HG03521 (cell line): Measurements from ENCODE around the gene OTUB2.
A peak's percentile ranks its signal among the peaks of the same experiment; 100 is the strongest.

ENCODE experiments used
- ATAC-seq: cut with Tn5 transposase; IDR thresholded peaks from one replicate; pipeline ENCODE4 v1.9.1; 2021; ENCODE audit warnings: mild to moderate bottlenecking, moderate library complexity; ENCODE audit not compliant: unreplicated experiment

Gene OTUB2

DNA sequence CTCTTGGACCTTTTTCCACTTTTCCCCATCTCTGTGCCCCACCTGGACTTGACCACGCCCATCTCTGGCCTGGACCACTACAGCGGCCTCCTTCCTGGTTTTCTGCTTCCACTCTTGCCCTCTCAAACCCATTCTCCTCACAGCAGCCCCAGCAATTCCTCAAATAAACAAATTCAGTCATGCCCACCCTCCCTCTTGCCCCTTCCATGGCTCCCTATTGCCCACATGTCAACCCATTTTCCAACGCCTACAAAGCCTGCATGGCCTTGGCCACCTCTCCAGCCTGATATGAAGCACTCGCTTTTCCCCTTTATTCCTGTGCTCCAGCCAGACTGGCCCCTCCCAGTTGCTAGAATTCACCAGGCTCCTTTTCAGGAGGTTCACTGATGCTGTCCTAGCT, 5.9 kb upstream of the OTUB2 start:
- ATAC-seq = no peak

DNA sequence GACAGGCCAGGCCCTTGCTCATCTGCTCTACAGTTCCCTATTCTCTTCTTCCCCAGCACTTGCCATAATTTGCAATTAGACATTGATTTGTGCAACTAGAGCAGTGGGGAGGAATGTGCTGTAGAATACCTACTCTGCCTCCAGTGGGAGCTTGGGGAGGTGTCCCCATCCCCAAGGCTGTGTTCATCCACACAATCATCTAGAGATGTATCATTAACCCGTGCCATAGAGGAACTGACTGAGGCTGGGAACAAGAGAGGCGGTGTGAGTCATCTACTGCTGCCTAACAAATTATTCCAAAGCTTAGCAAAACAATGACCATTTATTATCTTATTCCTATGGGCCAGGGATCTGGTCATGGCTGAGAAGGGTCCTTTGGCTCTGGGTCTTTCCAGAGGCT, 5.1 kb upstream of the OTUB2 start:
- no peak for ATAC-seq

DNA sequence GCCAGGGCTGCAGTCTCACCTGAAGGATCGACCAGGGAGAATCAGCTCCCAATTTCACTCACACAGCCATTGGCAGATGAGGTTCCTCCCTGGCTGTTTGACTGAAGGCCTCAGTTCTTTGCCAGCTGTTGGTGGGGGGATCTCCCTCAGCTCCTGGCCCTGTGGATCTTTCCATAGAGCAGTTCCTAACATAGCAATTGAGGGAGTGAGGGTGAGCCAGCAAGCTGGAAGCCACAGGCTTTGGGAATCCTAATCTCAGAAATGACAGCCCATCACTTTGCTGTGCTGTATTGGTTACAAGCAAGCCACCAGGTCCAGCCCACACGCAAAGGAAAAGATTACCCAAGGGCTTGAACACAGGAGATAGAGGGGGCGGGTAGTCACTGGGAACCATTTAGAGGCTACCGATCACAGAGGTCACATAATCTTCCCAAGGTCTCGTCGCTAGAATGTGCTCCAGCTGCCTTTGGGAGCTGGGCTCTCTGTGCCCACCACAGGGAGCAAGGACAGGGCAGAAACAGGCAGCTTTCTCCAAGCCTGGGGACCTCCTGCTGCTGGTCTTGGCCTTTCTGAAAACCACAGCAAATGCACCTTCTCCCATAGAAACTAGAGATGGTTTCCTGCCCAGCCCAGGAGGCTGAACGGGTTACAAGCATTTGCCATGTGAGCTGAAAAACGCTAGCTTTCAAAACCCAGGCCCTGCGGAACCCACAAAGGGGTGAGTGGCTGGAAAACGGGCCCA, 4.6 kb upstream of the OTUB2 start:
- no peak for ATAC-seq

DNA sequence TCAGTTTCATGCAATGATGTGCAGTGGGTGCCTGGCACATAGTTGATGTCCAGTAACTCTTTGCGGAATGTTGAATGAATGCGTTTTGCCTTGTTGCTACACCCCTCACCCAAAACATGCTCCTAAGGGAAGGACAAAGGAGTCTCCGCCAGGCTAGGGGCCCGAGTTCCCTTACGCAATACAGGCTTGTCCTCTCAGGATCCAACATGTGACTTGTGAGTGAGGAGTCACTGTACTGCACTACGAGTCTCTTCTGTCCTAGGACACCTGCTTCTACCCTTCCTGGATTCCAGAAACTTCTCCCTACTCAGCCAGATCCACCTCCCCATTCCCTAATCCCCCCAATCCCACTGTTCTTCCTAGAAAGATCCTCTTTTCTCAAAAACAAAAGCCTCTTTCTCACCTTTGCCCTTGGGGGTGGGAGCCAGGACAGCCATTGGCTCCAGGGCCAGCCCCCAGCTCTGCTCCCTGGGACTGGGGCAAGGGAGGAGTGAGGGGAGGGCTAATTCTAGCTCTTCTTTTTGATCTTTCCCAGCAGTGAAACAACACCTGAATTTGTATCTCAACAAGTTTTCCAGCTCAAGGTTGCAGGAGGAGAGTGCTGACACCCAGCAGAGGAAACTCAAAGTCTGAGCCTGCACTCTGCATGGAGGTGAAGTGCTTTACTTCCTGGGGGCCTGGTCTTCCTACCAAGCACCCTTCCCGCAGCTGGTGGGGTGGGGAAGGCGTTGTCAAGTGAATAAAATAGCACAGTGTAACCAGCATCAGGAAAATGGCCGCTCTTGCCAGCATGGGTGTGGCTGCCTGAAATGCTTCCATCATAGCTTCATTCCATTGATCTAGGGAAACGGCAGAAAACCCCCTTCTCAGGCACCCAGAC, 3.4 kb upstream of the OTUB2 start:
- ATAC-seq = no peak

DNA sequence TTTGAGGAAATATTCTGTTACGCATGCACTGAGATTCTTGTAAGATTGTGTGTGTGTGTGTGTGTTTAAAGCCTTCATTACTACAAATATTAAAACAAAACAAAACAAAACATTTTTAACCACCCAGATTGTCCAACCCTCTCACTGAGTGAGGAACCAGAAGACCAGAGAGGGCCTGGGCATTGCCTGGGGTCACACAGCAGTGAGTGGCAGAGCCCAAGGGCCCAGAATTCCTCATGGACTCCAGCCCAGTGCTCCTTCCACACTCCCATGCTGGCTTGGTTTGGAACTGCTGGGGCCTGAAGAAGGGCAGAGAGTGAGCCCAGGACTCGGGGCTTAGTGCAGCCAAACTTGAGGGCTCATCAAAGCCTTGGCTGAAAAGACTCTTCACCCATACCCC, 1.6 kb upstream of the OTUB2 start:
- ATAC-seq = no peak

DNA sequence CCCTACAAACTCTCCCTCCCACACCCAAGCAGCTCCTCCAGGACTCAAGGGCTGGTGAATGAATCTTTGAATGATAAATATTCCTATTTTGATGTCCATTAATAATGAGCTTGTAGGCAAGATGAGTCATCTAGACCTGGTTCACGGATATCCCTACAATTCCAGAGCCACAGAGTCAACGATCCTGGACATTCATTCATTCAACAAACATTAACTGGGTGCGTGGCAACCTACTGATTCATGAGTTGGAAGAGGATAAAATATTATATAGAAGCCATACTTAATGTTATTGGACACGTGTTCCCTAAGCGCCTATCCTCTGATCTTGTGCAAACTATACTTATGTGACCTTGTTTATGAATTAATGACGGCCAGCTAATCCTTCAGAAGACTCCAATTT, 420 bp upstream of the OTUB2 start:
- ATAC-seq = no peak

DNA sequence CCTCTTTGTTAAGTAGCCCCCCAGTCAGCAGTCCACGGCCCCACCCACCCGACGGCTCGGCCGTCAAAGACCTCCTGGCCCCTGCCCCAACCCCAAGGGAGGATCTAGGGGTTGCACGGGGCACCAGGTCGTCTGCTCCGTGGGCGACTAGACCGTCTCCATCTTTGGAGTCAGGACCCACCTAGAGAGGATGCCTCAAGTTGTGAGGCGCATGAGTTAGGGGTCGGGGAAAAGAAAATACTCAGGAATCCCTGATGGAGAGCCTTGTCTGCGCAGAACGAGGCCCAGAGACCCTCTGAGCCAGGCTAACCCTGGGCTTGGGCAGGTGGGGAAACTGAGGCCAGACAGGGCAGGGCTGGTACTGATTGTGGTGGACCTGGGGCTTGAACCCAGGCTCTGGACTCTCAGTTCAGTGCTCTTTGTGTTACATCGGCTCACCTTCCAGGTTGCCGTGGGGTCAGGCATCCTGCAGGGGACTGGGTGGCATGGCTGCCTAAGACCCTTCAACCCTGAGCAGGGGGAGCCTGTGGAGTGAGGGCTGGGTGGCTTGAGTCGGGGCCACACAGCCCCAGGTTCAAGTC, 839 bp downstream of the OTUB2 start:
- ATAC-seq = no peak

DNA sequence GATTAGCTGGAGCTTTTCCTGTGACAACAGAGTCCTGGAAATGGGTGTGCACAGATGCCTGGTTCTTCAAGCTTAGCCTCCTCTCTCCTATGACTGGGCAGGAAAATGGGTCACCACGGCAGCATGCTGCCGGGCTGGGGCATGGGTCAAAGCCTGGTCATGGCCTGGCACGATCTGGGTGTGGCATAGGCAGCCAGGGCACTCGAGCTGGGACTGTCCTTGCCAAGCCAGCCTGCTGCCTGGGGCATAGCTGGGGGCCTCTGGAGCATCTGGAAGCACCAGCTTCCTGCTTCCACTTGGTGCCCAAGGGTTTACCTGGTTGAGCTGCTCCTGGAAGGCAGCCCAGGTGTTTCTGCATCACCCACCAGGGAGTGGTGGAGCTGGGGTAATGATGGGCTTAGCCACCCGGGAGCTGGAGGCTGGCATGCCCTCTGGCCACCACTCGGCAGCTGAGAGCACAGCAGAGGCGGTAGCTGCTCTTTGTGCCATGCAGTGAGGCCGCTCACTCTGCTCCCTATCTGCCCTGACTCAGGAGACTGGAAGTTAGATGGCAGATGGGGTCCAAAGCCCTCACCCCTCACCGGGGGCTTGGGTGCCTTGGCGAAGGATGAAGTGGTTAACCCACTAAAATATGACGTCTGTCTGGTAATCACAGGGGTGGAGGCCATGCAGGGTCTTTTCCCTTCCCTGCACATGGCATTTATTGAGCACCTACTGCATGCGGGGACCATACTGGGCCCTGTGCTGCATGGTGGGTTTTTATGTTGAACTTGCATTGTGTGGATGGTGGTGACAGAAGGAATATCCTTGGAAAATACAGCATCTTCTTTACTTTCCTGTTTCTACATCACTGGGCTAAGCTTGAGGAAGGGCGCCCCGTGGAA, 1.7 kb downstream of the OTUB2 start:
- ATAC-seq = no peak

DNA sequence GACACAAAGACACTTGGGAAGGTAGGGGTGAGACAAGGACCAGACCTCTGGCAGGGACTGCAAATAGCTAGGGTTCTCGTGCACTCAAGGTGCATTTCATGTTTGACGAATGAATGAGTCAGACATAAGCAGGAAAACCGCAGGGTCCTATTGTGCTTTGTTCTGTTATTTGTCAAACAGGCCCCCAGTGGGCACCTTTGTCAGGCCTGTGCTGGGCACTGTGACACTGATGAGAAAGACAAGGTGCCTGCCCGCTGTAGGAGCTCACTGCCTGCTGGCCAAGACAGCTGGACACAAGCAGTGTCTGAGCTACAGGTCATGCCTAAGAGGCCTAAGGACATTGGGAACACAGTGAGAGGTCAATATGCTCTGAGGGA, 2.3 kb downstream of the OTUB2 start:
- ATAC-seq = no peak

DNA sequence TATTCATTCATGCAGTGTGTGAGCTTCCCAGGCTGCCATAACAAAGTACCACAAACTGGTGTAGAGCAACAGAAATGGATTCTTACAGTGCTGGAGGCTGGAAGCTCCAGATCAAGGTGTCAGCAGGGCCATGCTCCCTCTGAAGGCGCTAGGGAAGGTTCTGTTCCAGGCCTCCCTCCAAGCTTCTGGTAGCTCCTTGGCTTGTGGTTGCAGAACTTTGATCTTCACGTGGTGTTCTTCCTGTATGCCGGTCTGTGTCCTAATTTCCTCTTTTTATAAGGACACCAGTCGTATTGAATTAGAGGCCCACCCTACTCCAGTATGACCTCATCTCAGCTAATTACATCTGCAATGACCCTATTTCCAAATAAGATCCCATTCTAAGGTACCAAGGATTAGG, 3.1 kb downstream of the OTUB2 start:
- ATAC-seq = no peak

DNA sequence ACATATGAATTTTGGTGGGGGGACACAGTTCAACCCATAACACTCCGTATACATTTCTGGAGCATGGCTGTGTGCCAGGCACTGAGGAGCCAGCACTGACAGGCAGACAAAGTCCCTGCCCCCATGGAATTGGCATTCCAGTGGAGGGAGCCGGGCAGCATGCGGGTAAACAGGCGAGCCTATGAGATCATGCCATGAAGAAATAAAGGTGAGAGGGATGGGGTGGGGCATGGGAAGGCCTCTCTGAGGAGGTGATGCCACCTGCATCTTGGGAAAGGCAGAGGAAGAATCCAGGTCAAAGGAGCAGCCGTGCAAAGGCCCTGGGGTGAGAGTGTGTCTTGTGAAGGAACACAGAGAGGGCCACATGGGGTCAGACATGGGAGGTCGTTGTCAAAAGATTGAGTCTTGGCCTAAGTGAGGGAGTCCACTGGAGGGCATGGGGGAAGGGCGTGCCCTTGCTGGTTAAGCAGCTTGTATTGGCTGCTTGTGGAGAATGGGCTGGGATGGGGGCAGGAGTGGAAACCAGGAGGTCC, 3.6 kb downstream of the OTUB2 start:
- ATAC-seq = no peak

DNA sequence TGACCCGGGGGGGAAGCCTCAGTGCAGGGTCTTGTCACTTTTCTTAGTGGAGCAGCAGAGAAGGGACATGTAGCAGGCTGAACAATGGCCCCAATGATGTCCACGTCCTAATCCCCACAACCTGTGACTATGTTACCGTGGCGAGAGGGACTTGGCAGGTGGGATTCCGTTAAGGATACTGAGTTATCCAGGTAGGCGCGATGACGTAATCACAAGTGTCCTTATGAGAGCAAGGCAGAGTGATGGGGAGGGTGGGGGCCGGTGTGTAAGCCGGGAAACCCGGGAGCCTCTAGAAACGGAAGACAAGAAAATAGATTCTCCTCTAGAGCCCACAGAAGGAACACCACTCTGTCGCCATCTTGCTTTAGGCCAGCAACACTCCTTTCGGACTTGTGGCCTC, 4.4 kb downstream of the OTUB2 start:
- ATAC-seq = no peak

DNA sequence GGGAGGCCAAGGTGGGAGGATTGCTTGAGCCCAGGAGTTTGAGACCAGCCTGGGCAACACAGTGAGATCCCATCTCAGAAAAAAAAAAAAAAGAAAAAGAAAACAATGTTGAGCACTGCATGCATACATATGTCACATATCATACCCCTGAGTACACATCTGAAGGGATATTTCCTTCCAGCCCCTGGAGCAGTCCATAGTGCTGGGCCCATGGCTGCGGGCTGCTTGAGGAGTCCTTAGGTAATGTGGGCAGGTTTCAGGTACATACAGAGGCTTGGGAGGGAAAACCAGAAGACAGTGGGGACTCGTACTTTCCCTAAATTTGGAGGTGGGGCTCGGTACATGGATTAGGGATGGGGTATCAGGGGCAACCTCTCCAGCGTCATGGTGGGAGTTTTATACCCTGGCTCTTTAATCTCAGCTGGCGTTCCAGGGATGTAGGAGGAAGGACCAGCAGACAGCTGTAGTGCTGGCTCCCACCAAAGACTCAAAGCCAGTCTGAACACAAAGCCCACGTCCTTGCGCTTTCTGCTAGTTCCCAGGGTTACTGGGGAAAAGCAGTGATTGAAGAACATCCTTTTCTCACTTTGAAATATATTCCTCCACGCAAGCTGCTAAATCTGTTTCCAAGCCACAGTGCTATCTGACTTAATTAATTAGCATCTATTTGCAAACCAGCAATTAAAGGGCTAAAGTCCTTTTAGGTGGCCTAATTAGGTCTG, 5.2 kb downstream of the OTUB2 start:
- ATAC-seq = no peak

DNA sequence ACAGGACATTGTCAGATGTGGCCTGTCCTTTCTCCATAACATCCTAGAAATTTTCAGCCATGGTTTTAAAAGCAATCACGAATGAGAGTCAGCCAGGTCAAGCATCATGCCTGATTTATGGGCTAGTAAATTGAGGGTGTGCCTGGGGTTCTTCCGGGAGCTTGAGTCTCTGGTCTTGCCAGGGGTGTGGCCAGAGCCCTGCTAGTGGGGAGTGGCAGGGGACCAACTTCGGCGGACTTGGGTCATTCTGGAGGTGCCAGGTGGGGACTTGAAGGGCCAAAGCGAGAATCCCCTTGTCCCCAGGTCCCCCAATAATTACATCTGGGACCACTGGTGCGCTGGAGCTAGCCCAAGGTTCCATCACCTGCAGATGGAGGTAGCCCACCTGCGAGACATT, 5.7 kb downstream of the OTUB2 start:
- ATAC-seq = no peak

DNA sequence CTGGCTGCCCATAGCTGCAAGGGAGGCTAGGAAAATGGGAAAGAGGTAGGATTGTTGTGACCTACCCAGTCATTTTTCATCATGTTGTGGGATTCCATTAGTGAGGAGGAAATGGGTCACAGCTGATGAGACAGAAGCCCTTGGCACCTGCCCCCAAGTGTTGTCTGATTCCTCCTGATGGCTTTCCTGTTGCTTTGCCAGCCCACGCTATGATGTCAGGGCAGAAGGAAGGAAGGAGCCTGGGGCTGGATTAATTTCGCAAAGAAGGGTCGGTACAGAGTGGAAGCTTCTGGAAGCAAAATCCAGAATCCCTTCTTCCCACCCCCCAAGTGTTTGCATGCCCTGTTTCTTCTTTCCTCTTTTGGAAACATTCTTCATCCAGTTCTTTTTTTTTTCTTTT, 8.7 kb downstream of the OTUB2 start:
- no peak for ATAC-seq

DNA sequence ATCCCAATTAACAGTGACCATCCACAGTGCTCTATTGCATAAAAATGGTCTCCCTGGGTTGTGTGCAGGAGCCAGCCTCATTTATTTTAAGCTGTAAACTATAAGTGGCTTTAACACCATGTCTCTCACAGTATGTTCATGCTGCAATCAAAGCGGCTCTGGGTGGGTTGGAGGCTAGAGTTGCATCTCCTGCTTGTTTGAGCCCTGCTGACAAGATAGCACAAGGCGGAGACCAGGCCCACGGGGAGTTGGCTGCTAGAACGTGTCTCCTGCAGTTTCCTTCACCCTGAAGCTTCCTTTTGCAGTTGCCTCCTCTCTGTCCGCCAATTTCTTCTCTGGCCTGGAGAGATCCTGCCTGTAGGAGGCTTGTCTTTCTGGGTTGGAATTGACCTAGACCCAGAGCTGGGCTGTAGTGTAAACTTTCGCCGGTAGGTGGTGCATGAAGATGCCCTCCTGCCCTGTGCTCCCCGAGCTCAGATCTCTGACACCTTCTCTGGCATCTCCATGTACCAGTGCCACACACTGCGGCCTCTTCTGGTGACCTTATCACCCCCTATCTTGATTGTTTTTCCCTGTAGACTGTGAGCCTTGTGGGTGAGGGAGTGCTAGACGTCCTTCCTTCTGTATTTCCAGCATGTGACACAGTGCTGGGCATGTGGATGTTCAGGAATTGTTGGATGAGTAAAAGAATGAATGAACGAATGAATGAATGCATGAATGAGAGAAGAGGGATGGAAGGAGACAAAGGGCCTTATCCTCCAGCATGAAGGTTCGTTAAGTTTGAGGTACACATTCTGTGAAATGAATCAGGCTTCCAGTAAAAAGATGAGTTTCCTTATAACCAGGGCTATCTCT, 10.4 kb downstream of the OTUB2 start:
- ATAC-seq = peak; percentile 80

DNA sequence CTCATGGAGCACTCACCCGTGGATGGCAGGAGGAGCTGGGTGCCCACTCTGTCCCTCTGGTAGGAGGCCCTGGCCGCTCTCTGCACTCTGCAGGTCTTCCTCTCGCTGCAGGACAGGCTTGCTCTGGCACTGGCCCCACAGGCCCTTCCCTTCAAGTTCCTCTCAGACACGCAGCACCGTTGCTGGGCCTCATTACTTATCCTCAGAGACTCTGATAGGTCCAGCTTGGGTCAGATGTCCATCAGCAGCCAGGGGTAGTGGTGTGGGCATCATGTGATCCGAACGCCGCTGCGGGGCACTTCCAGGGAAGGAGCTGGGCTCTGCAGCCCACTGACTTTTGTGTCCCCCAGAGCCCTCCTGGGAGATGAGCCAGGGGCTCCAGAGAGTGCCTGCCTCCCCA, 11.8 kb downstream of the OTUB2 start:
- no peak for ATAC-seq

DNA sequence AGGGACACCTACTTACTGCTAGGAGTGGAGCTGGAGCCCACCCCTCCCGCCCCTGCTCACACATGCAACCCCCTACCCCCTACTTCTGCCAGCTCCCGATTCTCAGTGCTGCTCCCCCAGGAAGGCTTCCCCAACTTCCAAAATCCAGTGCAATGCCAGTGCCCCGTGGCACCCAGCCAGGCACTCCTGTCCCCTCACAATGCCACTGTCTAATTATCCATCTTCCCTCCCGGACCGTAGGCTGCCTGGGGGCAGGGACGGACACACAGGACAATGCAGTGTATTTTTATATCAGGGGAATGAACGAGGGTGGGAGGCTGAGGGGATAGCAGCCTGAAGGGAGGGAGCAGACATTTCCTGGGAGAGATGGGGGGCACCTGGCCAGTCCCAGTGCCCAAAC, 12.4 kb downstream of the OTUB2 start:
- ATAC-seq = no peak

DNA sequence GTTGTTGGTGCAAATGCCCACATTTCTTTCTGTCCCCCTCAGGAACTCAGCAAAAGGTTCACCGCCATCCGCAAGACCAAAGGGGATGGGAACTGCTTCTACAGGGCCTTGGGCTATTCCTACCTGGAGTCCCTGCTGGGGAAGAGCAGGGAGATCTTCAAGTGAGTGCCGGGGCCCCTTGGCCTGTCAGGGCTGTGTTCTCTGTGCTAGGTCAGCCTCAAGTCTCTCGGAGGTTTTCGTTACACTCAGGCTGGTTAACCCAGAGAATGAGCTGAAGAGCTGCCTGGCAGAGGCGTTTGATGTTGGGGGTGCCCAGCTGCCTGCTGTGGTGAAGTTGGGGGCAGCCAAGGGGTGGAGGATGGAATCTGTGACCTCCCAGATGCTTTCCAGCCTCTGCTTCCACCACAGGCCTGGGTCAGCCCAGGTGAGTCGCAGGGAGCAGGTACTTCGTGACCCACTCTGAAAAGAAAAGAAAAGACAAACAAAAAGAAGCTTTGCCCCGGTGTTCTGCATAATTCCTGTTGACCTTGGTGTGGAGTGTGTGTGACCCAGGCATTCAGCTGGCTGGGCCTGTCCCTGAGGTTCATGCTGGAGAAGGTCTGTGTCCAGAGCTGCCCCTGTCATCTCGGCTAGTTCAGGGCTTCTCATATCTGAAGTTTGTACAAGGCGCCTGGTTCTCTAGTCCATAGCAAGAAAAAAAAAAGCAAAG, 12.9 kb downstream of the OTUB2 start:
- no peak for ATAC-seq
